ENCODE results near the gene FGB.

DNA sequence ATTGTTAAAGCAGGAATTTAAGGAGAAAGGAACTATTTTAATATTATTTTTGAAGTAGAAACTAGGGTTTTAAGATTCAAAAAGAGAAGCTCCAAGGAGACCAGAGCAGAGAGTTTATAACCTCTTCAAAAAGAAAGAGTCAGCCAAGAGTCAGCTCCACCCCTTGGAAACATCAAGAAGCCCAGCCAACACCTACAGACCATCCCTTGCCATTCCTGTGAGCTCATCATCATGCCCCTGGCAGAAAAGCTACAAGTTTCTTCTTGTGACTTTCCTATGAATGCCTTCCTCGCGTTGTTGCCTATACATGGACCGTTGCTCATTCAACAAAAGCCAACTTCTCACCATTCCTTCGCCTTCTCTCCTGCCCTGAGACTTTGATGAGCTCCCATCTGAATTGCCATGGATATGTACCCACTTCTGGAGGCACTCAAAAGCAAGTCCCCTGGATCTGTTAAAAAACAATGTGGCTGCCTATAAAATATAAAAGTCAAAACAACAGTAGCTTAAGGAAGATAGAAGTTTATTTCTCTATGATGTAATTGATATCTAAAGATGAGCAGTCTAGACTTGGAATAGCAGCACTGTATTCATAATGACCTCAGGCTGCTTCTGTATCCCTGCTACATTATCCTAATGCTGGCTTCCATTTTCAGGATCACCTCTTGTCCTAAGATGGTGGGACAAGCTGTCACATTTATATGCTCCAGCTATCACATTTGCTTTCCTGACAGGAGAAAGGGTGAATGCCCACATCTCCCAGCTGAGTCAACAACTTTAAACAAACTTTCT, 32.9 kb upstream of the FGB start:
- TF ChIP-seq, protein P1, sequence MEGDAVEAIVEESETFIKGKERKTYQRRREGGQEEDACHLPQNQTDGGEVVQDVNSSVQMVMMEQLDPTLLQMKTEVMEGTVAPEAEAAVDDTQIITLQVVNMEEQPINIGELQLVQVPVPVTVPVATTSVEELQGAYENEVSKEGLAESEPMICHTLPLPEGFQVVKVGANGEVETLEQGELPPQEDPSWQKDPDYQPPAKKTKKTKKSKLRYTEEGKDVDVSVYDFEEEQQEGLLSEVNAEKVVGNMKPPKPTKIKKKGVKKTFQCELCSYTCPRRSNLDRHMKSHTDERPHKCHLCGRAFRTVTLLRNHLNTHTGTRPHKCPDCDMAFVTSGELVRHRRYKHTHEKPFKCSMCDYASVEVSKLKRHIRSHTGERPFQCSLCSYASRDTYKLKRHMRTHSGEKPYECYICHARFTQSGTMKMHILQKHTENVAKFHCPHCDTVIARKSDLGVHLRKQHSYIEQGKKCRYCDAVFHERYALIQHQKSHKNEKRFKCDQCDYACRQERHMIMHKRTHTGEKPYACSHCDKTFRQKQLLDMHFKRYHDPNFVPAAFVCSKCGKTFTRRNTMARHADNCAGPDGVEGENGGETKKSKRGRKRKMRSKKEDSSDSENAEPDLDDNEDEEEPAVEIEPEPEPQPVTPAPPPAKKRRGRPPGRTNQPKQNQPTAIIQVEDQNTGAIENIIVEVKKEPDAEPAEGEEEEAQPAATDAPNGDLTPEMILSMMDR (IDR thresholded peaks at IDR 0.05) = no peak
- TF ChIP-seq, protein P2, sequence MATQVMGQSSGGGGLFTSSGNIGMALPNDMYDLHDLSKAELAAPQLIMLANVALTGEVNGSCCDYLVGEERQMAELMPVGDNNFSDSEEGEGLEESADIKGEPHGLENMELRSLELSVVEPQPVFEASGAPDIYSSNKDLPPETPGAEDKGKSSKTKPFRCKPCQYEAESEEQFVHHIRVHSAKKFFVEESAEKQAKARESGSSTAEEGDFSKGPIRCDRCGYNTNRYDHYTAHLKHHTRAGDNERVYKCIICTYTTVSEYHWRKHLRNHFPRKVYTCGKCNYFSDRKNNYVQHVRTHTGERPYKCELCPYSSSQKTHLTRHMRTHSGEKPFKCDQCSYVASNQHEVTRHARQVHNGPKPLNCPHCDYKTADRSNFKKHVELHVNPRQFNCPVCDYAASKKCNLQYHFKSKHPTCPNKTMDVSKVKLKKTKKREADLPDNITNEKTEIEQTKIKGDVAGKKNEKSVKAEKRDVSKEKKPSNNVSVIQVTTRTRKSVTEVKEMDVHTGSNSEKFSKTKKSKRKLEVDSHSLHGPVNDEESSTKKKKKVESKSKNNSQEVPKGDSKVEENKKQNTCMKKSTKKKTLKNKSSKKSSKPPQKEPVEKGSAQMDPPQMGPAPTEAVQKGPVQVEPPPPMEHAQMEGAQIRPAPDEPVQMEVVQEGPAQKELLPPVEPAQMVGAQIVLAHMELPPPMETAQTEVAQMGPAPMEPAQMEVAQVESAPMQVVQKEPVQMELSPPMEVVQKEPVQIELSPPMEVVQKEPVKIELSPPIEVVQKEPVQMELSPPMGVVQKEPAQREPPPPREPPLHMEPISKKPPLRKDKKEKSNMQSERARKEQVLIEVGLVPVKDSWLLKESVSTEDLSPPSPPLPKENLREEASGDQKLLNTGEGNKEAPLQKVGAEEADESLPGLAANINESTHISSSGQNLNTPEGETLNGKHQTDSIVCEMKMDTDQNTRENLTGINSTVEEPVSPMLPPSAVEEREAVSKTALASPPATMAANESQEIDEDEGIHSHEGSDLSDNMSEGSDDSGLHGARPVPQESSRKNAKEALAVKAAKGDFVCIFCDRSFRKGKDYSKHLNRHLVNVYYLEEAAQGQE (IDR thresholded peaks at IDR 0.05) = no peak
- TF ChIP-seq, protein P3, sequence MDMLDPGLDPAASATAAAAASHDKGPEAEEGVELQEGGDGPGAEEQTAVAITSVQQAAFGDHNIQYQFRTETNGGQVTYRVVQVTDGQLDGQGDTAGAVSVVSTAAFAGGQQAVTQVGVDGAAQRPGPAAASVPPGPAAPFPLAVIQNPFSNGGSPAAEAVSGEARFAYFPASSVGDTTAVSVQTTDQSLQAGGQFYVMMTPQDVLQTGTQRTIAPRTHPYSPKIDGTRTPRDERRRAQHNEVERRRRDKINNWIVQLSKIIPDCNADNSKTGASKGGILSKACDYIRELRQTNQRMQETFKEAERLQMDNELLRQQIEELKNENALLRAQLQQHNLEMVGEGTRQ (IDR thresholded peaks at IDR 0.05) = no peak
- TF ChIP-seq, protein P4, sequence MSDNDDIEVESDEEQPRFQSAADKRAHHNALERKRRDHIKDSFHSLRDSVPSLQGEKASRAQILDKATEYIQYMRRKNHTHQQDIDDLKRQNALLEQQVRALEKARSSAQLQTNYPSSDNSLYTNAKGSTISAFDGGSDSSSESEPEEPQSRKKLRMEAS (IDR thresholded peaks at IDR 0.05) = no peak
- TF ChIP-seq POLR2AphosphoS2 (conservative IDR thresholded peaks at IDR 0.05; ENCODE audit: low read length) = no peak

Measured in A549 (cell line).